Ectodermal cell (in vitro differentiated cells): ENCODE measurements around the gene SRMS.

Source experiments
- H3K27ac ChIP-seq: 2 replicates; pipeline ENCODE4 v1.7.0; 2013; ENCODE audit warnings: mild to moderate bottlenecking, low read depth, low read length; ENCODE audit not compliant: insufficient read depth, poor library complexity, severe bottlenecking
- H3K27me3 ChIP-seq: 2 replicates; pipeline ENCODE4 v1.7.0; 2013; ENCODE audit warnings: mild to moderate bottlenecking, low read length; ENCODE audit not compliant: insufficient read depth, control insufficient read depth, poor library complexity, severe bottlenecking
- H3K36me3 ChIP-seq: one replicate; pipeline ENCODE4 v1.7.0; 2013; ENCODE audit warnings: low read length; ENCODE audit not compliant: control insufficient read depth, insufficient read depth
- H3K4me1 ChIP-seq: one replicate; pipeline ENCODE4 v1.7.0; 2013; ENCODE audit warnings: low read length; ENCODE audit not compliant: control insufficient read depth, insufficient read depth
- H3K4me3 ChIP-seq: 2 replicates; pipeline ENCODE4 v1.7.0; 2013; ENCODE audit warnings: low read depth, low read length, control low read depth; ENCODE audit not compliant: insufficient read depth
- H3K9me3 ChIP-seq: 2 replicates; pipeline ENCODE4 v1.7.0; 2013; ENCODE audit warnings: mild to moderate bottlenecking, low read length, moderate library complexity; ENCODE audit not compliant: control insufficient read depth
- WGBS, 2 experiments: methylation state at CpG; one replicate each; pipeline ENCODE4 v1.1.7; 2013; ENCODE audit warnings: missing lambda C conversion rate in 2 of 2; 5-methylcytosine and 5-hydroxymethylcytosine counted together

Gene SRMS

DNA sequence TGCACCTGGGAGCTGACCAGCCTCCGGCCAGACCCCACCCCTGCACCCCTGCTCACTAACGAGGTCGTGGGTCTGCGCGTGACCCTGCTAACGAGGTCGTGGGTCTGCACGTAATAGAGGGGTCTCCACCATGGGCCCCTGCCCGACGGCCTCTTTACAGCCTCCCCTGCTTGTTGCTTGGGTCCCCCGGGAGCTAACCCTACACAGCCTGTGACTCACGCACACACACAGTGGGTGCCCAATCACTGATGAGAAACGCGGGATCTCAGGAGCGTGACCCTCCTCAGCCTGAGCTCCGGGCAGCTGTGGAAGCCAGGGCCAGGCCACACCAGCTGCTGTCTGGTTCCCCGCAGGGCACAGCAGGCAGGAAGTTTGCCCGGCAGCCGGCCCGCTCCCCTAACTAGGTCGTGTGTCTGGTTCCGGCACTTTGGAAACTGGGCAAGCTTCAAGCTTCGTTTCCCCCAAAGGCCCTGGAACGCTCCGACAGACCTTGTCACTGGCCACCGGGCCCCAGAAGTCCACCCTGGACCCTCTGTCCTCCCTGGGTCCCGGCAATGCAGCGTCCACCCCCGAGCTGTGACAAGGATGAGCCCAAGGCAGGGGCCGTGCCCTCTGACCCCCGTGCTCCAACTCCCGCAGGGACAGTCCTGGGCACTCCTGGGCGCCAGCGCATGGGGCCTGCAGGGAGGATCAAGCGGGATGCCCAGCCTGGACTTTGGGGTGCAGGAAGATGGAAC, 11.1 kb downstream of the SRMS start:
- Histone ChIP-seq H3K27ac (no peak overlapping the region), H3K4me1 (no peaks in the 10 kb centered on the region), H3K4me3 (no peak overlapping the region), H3K9me3 (no peaks in the 10 kb centered on the region), H3K27me3 (no peaks in the 10 kb centered on the region), H3K36me3 (no peaks in the 10 kb centered on the region)
- 88 to 89% methylated on average over 35 of the region's 35 CpGs for WGBS, 2 experiments

GRCh38 chr20:63534831-63535651, 12.5 kb downstream of the SRMS start:
- H3K27me3 ChIP-seq: no peaks in the 10 kb centered on the region
- no peak overlapping the region for H3K27ac ChIP-seq
- no peaks in the 10 kb centered on the region for H3K36me3 ChIP-seq
- H3K4me1 ChIP-seq: no peaks in the 10 kb centered on the region
- H3K4me3 ChIP-seq: no peak overlapping the region
- 87 to 88% methylated on average over 49 of the region's 49 CpGs for WGBS, 2 experiments
- no peaks in the 10 kb centered on the region for H3K9me3 ChIP-seq

GRCh38 chr20:63534427-63534830, 13.1 kb downstream of the SRMS start:
- Histone ChIP-seq H3K4me1 (no peaks in the 10 kb centered on the region), H3K27me3 (no peaks in the 10 kb centered on the region), H3K36me3 (no peaks in the 10 kb centered on the region), H3K4me3 (no peak overlapping the region), H3K9me3 (no peaks in the 10 kb centered on the region), H3K27ac (no peak overlapping the region)
- WGBS, 2 experiments: 89 to 90% methylated on average over 12 of the region's 12 CpGs

- Histone ChIP-seq H3K27ac (no peak overlapping the region), H3K4me1 (no peaks in the 10 kb centered on the region), H3K27me3 (no peaks in the 10 kb centered on the region), H3K36me3 (no peaks in the 10 kb centered on the region), H3K4me3 (no peak overlapping the region), H3K9me3 (no peaks in the 10 kb centered on the region)
- WGBS, 2 experiments: 92% methylated on average over 28 of the region's 28 CpGs
Observed at GRCh38 chr20:63533871-63534393, 13.6 kb downstream of the SRMS start.

- no peak overlapping the region for H3K27ac ChIP-seq
- H3K9me3 ChIP-seq: no peaks in the 10 kb centered on the region
- H3K27me3 ChIP-seq: no peaks in the 10 kb centered on the region
- no peak overlapping the region for H3K4me3 ChIP-seq
- H3K4me1 ChIP-seq: no peaks in the 10 kb centered on the region
- no peaks in the 10 kb centered on the region for H3K36me3 ChIP-seq
- WGBS, 2 experiments: 92 to 93% methylated on average over 14 of the region's 14 CpGs
Observed at GRCh38 chr20:63533388-63533787, 14.2 kb downstream of the SRMS start.

DNA sequence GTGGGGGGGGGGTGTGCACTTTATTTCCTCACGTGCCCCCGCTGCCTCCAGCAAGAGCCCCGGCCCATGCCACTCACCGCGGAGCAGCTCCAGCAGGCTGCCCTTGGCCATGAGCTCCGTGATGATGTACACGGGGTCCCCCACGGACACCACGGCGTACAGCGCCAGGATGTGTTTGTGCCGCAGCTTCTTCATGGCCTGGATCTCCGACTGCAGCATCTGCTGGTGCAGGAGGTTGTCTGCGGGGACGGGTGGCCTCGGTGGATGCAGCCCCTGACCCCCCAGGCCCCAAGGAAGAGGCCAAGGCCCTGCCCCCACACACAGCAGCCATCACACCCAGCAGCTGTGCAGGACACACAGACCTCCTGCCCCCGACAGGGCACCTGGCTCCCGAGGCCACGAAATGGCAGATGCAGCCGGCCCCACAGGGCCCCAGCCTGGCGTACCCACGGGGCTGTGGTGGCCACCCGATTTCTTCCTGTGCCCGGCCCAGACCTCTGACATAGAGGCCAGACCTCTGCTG, 15.0 kb downstream of the SRMS start:
- Histone ChIP-seq H3K4me3 (no peak overlapping the region), H3K9me3 (no peaks in the 10 kb centered on the region), H3K4me1 (no peaks in the 10 kb centered on the region), H3K36me3 (no peaks in the 10 kb centered on the region), H3K27me3 (no peaks in the 10 kb centered on the region), H3K27ac (no peak overlapping the region)
- 94 to 95% methylated on average over 24 of the region's 24 CpGs for WGBS, 2 experiments

GRCh38 chr20:63531686-63532448, 15.7 kb downstream of the SRMS start:
- Histone ChIP-seq H3K4me3 (no peak overlapping the region), H3K4me1 (no peaks in the 10 kb centered on the region), H3K36me3 (no peaks in the 10 kb centered on the region), H3K9me3 (no peaks in the 10 kb centered on the region), H3K27me3 (no peaks in the 10 kb centered on the region), H3K27ac (no peak overlapping the region)
- 92 to 94% methylated on average over 27 of the region's 27 CpGs for WGBS, 2 experiments

DNA sequence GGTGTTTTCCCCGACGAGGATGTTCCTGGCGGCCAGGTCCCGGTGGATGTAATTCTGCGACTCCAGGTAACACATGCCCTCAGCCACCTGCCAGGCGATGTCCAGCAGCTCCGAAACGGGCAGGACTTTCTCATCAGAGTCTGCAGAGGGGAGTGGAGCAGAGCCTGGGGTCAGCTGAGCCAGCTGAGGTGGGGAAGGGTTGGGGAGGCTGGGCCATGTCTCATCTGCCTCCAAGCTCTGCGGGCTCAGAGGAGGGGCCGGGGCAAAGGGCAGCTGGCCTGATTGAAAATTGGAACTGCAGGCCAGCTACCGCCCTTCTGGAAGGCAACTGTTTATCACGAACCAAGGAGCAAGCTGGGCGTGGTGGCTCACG, 16.8 kb downstream of the SRMS start:
- no peaks in the 10 kb centered on the region for H3K27me3 ChIP-seq
- H3K36me3 ChIP-seq: no peaks in the 10 kb centered on the region
- H3K9me3 ChIP-seq: no peaks in the 10 kb centered on the region
- no peak overlapping the region for H3K4me3 ChIP-seq
- H3K27ac ChIP-seq: no peak overlapping the region
- no peaks in the 10 kb centered on the region for H3K4me1 ChIP-seq
- 93 to 94% methylated on average over 14 of the region's 14 CpGs for WGBS, 2 experiments

- Histone ChIP-seq H3K9me3 (no peaks in the 10 kb centered on the region), H3K27ac (no peak overlapping the region), H3K4me3 (no peak overlapping the region), H3K27me3 (no peaks in the 10 kb centered on the region), H3K36me3 (no peaks in the 10 kb centered on the region), H3K4me1 (no peaks in the 10 kb centered on the region)
- WGBS, 2 experiments: 92 to 93% methylated on average over 39 of the region's 39 CpGs
Observed at GRCh38 chr20:63529861-63530787, 17.4 kb downstream of the SRMS start.
